Renal cortical epithelial cell (primary cell): ENCODE results near the gene PIP5K1C. TPM values are rescaled to one million over a fixed set of nuclear protein-coding genes. Genes with fewer than 3 reads are reported as not detected.
A peak's percentile ranks its signal among the peaks of the same experiment; 100 is the strongest.

Experiments used
- DNase-seq: peaks from one replicate; pipeline ENCODE4 v3.0.0-alpha.2; 2011; ENCODE audit warnings: low read depth
- total RNA-seq: library from RNA; depleted of rRNA; stranded (reverse); fragments of >200 nt; gene quantifications from 2 replicates; pipeline ENCODE4 v1.2.3, GENCODE V29; 2014

The PIP5K1C gene
- total RNA-seq, 1 donor from 2014 or later: 38.4 TPM

DNA sequence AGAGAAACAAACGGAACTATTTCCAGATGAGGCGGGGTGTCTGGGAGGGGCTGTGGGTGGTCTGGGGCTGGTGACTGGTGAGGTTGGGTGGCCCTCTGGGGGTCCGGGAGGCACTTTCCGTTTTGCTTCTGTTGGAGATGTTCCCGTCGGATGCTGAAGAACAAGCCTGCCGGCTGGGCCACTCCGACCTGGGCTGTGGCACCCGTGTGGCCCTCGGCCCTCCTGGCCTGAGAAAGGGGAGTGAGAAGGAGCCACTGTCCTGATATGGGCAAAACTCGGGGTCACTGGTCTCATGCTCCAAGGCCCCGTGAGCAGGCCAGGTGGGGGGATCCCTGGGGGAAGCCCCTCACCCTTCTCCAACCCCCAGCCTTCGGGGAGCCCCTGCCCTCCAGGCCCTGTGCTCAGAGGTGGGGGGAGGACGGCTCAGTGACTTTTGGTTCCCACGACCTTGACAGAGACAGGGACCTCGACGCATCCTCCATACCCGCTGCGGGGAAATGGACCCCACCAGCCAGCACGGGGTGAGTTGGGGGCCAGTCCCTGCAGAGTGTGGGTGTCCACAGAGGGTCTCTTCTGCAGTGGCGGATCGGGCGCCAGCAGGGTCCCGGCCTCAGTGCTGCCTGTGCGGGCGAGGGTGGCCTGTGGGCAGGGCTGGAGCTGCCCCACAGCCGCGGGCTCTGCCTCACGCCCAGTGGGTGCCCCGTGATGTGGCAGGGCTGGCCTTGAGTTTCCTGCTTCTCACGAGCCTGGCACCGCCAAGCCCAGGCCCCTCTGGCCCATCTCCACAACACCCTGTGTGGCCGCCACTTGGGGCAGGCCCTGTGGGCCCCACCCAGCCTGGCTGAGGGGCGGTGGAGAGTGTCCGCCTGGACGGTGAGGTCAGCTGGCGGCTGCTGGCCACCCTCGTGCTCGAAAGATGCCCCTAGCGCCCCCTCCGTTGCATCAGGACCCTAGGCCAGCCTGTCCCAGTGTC is 89.2 kb downstream of the PIP5K1C start:
- DNase-seq: no peak

DNA sequence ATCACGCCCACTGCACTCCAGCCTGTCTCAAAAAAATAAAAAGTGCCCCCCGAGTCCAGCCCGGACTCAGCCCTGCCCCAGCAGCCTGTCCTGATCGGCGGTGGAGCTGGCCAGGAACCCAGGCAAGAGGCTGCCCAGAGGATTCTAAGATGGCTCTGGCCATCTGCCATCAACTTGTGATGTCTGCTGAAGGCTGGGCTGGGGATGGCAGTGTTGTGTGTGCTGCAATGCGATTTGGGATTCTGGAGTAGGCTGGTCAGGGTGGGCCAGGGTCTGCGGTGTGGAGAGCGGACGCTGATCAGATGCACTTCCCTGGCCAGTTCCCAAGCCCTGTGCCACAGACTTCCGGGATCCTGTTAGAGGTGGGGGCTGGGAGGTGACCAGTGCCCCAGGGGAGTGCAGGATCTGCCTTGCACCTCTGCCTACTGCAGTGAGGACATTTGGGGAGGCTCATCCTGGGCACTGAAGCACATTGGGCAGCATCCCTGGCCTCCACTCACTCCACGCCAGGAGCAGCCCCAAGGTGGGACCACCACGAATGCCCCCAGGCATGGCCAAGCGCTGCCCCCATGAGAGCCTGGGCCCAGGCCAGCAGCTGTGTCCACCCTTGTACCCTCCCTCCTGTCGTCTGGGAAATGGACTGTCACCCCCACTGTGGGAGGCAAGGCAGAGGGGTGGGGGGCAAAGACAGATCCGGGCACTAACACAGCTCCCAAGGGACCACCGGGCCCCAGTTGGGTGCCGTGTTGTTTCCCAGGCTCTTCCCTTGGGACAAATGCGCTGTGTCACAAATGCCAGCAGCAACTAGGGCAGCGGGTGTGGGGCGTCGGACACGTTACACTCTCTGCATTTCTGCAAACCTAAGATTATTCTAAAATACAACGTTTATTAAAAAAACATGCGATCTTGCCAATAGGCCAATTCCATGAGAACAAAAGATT is 90.2 kb downstream of the PIP5K1C start:
- DNase-seq: no peak

DNA sequence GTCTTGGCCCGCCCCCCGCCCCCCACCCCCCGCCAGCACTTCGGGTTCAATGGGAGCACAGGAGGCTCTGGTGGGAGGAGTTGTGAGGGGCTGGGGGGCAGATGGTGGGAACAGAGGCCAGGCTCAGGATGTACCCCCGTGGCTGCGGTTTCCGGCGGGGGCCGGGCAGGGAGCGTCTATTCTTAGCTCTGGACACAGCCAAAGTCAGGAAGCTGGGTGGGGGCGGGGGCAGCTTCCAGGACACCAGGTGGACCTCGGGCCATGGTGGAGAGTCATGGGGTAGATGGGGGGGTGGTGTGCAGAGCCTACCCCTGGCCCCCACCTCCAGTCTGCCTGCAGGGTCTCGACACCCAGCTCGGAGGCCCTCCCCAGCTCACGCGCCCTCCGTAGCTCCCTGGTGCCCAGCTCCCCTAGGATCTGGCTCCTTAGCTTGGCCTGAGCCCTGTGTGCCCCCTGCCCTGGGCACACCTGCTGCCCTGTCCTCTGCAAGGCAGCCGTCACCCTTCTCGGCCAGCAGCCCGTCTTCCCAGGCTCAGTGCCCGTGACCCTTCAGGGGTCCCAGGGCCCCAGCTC is 91.4 kb downstream of the PIP5K1C start:
- no peak for DNase-seq

DNA sequence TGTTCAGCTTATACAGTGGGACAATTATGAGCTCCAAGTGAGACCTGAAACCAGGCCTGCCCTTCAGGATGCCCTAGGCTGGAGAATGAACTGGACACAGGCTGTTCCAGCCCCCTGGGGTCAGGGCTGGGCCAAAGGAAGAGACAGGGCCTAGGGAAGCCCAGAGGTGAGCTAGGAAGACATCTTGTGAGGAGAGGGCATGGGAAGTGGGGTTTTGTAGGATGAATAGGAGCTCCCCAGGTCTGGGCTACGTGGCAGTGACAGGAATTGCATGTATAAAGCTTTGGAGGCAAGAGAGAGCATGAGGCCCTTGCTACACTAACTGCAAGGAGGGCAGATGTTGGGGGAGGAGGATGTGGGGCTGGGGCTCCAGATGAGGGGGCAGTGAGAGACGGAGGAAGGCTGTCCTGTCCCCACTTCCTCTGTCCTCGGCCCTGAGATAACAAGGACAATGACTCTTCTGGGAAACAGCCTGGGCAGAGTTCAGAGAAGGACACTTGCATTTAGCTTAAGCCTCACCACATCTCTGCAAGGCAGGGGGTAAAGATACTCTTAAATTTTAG is 92.1 kb downstream of the PIP5K1C start:
- no peak for DNase-seq

DNA sequence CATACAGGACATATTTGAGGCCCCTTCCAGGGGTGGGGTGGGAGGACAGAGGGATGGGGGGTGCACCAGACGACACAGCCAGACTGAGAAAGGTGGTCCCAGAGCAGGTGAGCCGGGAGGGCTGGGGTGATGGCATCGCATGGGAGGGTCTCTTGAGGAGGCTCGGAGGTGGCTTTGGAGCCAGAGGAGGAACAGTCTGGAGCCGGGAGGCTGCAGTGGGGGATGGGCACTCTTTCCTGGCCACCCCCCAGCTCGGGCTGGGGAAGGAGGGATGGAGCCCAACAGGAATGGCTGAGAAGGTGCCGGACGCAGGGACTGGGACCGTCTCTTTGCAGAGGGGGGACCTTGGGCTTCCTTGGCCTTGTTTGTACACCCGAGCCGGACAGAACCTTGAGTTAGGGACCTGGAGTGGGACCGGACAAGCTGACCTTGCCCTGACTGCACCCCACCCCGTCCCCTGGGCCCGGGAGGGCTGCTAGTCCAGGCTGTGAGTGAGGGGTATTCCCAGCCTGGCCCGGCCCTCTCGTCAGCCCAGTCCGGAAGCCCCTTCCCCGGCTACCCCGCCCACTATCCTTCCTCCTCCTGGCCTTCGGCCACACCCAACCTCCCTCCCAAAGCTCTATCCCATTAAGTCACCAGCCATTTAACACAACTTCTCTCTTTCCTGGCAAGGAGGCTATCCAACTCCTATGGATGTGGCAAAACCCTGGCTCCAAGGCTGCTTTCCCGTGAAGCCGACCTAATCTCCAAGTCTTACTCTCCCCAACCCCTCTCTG is 92.8 kb downstream of the PIP5K1C start:
- DNase-seq: no peak

DNA sequence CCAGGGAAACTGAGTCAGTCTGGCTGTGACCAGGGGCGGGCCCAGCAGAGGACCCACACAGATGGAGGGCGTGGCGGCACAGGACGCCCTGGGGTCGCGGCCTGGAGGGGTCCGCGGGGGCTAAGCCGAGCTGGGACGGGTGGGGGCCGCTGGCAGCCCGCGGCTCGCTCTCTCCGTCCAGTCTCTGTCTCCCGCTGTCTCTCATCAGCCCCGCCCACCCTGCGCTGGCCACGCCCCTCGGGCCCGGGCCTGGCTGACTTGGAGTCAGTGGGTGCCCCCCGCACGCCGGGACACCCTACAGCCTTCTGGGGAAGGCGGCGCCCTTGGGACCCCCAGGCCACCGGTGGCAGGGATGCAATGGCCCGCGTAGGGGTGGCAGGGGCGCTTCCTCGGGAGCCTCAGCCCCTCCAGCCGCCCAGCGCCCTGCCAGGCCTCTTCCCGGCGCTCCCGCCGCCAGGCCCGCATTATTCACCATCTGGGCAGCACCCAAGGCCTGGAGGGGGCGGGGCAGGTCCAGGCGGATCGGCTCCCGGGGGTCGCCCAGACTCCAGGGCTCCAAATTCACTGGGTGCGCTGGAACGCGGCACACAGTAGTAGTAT is 93.5 kb downstream of the PIP5K1C start, which contains the start of gene TBXA2R:
Gene TBXA2R (minus strand): TSS at position 186 of the 600 bp plus-strand sequence. CDS start 6,241 bp downstream, outside the sequence.
- DNase-seq: no peak

DNA sequence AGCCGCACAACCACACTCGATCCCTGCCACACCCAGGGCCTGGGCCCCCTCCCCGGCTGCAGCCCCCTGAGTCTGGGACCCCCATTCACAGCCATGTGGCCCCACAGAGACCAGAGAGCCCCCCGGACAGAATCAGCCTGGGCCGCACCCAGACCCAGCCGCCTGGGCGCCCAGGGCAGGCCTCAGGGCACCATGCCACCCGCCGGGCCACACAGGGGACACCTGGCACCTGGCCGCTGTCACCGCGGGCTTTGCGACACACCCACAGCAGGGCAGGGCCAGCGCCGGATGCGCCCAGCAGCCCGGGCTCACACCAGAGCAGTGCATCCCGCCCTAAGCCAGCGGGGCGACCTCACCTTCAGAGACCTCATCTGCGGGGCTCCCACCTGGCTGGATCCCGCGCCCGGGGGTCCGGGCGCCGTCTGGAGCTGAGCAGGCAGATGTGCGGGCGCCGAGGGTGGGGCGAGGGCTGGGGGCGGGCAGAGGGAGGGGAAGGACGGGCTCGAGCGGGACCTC is 94.0 kb downstream of the PIP5K1C start:
- no peak for DNase-seq

DNA sequence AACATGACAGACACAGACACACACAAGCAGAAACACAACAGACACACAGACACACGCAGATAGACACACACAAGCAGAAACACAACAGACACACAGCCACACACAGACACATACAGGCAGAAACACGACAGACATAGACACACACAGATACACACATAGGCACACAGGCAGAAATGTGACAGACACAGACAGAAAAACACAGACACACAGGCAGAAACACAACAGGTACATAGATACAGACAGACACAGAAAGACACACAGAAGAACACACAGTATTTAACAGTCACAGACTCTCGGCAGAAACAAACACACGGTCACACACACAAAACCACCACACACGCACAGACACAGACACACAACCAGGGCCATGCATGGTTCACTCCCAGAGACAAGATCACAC is 94.5 kb downstream of the PIP5K1C start:
- no peak for DNase-seq

DNA sequence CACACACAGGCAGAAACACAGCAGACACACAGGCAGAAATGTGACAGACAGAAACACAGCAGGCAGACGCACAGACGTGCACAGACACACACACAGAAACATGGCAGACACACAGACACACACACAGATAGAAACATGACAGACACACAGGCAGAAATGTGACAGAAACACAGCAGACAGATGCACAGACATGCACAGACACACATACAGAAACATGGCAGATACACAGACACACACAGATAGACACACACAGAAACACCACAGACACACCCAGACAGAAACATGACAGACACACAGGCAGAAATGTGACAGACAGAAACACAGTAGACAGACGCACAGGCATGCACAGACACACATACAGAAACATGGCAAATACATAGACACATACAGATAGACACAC is 94.9 kb downstream of the PIP5K1C start:
- no peak for DNase-seq

DNA sequence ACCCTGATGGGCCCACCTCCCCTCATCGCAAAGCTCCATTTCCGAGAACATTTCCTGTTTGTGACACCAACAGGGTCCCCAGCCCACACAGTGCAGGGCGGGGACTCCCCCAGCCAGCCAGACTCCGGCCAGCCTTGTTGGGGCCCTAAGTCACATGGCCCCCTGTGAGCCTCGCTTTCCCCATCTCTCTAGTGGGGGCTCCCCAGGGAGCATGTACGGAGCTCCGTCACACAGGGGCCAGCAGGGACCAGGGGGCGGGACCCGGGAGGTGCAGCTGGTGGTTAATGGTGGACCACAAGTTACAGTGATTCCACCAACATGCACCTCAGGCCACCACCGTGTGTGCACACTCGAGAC is 95.3 kb downstream of the PIP5K1C start:
- no peak for DNase-seq

DNA sequence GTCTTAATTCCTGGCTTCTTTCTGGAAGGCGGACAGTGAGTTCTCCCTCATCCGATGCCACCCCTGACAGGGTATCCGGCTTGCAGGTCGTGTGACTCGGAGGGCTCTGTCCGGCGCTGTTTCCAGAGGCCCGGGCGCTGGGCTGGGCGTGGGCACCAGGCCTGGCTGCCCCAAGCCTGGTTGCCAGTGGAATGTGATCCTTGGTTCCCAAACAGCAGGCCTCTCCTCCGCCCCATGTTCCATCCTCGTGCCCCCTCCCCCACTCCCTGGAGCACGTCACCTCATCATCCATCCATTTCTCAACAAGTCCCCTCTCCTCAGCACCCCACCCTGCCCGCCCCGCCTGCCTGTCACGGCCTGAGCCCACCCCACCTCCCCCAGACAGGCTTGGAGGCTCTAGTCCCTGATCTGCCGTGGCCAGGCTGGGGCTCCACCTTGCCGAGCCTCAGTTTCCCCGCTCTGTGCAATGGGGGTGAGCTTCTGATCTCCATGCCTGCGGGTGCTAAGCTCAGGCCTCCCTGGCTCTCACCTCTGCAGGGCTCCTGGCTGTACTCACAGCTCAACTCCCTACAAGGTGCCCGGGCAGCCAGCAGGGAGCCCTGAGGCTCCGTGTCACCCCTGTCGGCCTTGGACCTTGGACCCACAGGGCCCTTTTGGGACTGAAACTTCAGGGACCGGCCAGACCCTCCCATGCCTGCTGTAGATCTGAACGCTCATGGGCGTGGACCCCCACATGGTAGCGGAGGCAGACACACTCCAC is 95.9 kb downstream of the PIP5K1C start:
- no peak for DNase-seq

DNA sequence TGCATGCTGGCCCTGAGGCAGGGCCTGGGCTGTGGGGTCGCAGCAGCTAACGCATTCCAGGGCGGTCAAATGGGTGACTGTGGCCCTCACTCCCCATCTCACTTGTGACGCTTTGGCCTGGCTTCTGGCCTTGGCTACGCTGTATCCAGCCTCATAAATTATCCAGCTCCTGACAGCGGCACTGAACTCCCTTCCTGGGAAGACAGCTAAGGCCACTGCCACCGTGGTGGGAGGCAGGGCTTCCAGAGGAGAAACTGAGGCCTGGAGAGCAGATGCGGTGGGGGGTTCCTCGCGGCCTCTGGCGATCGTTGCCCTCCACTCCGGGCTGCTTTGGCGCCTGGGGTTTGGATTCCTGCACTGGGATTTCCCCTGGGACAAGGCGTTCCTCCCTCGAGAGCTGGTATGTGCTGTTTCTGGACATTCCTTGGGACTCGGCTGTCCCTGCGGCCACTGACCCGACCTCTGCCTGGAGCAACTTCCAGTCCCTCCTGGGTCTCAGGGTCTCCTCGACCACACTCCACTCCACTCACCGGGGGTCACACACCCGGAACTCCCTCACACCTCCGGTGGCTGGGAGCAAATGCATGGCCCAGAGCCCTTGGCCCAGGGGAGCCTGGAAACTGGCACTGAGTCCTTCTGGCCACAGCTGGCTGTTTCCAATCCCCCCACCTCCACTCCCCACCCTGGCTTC is 97.0 kb downstream of the PIP5K1C start:
- peak; percentile 26 for DNase-seq

DNA sequence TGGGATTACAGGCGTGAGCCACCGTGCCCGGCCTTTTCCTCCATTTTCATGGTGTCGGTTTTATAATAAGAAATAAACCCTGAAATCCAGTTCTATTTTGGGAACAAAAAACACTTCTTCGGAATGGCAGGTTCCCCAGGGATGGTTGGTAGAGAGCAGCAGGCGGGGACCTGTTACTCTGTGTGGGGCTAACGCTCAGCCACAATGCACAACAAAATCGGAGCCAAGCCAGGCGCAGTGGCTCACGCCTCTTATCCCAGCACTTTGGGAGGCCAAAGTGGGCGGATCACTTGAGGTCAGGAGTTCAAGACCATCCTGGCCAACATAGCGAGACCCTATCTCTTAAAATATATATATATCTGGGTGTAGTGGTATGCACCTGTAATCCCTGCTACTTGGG is 99.2 kb downstream of the PIP5K1C start:
- DNase-seq: no peak

DNA sequence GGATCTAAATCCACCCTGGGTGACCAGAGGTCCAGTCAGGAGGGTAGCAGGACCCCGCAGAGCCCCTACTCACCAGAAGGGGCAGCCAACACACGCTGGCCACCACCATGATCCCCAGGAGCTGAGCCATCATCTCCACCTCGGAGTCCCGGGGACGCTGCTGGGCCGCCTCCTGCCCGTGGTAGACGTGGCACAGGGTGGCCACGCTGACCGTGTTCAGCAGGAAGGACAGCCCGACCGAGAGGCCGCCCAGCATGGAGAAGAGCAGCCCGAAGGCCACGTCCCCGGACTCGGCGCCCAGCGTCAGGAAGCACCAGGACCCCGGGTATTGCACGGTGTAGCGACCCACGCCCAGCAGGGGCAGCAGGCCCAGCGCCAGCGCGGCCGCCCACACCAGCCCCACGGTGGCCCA is 100.5 kb downstream of the PIP5K1C start:
- no peak for DNase-seq

DNA sequence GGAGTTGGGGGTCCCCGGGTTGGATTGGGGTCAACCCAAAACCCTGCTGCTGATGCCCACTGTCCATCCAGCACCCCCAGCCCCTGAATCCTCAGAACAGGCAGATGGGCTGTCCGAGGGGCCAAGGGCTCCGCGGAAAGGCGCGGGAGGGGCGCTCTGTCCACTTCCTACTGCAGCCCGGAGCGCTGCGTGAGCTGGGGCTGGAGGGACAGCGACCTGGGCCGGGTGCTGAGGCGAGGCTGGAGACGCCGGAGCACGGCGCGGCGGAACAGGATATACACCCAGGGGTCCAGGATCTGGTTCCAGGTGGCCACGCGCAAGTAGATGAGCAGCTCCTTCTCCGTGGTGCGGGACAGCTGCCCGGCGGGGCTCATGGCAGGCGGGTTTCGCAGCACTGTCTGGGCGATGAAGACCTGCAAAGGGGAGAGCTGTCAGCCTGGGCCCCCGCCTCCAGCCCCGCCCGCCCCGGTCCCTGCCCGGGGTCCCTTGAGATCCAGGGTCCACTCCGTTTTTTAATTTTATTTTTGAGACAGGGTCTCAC is 104.7 kb downstream of the PIP5K1C start:
- no peak for DNase-seq

DNA sequence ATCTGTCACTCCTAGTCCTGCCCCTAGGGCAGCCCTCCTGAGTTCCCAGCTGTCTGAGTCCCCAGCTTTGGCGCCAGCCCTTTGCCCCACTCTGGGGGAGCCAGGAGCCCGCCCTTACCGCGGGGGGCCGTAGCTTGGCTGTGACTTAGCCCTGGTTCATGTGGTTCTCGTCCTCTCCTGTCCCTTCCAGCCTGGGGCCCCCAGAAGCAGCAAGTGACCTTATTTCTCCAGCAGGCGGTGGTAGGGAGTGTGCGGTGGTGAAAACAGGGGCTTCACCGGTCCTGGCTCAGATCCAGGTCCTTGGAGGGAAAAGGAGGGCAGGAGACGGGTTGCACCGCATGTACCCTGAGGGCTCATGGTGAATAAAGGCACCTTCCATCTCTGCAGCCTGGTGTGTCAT is 107.1 kb downstream of the PIP5K1C start:
- no peak for DNase-seq

DNA sequence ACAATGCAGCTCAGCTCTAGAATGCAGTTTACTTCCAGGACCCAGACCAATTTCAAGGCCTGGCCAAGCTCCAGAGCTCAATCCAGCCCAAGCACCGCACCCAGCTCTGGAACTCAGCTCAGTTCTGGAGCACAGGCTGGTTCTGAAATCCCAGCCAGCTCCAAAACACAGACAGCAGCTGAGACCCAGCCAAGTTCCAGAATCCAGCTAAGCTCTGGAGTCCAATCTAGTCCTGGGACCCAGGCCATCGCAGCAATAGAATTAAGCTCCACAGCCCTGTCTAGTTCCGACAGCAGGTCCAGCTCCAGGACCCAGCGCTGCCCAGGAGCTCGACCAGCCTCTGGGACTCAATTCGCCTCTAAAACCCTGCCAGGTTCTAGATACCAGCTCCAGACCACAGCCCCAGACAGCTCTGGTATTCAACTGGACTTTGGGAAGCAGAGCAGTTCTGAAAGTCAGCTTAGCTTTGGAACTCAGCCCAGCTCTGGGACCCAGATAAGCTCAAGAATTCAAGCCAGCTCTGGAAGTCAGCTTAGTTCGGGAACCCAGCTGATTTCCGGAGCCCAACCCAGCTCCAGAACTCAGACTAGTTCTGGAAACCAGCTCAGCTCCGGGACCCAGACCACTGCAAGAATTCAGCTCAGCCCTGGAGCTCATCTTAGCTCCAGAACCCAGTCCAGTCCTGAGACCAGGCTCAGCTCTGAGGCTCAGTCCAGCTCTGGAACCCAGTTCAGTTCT is 108.2 kb downstream of the PIP5K1C start:
- no peak for DNase-seq
